ENCODE results near the gene CPED1.

DNA sequence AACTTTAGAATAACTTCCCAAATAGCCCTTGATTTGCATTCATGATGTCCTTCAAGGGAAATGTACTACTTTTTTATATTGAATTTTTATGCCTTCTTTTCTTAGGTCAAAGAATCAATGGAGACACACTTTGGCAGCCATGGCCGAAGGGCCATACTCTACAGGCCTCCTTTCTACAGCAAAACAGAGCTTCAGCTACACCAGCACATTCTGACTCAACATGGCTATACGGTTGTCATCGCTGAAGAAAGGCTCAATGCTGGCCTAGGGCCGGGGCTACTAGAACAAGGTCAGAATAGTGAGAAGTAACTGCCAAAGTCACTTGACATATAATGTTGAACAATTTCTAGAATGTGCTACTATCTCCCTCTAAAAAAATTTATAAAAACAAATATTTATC lies 27.0 kb downstream of the CPED1 start:
- TF ChIP-seq, protein P1, sequence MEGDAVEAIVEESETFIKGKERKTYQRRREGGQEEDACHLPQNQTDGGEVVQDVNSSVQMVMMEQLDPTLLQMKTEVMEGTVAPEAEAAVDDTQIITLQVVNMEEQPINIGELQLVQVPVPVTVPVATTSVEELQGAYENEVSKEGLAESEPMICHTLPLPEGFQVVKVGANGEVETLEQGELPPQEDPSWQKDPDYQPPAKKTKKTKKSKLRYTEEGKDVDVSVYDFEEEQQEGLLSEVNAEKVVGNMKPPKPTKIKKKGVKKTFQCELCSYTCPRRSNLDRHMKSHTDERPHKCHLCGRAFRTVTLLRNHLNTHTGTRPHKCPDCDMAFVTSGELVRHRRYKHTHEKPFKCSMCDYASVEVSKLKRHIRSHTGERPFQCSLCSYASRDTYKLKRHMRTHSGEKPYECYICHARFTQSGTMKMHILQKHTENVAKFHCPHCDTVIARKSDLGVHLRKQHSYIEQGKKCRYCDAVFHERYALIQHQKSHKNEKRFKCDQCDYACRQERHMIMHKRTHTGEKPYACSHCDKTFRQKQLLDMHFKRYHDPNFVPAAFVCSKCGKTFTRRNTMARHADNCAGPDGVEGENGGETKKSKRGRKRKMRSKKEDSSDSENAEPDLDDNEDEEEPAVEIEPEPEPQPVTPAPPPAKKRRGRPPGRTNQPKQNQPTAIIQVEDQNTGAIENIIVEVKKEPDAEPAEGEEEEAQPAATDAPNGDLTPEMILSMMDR (IDR thresholded peaks at IDR 0.05): no peak
- TF ChIP-seq POLR2A (IDR thresholded peaks at IDR 0.05): no peak
